A673 (cell line): ENCODE measurements around the gene ELAC1. TPM values are rescaled to one million over a fixed set of nuclear protein-coding genes. Genes with fewer than 3 reads are reported as not detected.

Experiments used
- BruUV-seq: library from RNA; stranded (reverse); fragments of 400-500 nt; replicated peaks from 2 replicates; lab custom pipeline; 2021; lab: Mats Ljungman, UMichigan
- CTCF ChIA-PET: fragments of 300-600 bp; sonication (Branson Sonifier 250); formaldehyde crosslinking; loops from one replicate; lab custom pipeline; 2022; ENCODE audit warnings: antibody characterized with exemption; lab: Charles Lee
- POLR2A ChIA-PET: fragments of 300-600 bp; sonication (Branson Sonifier 250); formaldehyde crosslinking; loops from one replicate; lab custom pipeline; 2022; ENCODE audit warnings: antibody characterized with exemption; ENCODE audit not compliant: low non-redundant PET; lab: Charles Lee
- DNase-seq: peaks from one replicate; pipeline ENCODE4 v3.0.0-alpha.2; 2015; ENCODE audit warnings: low spot score
- H3K27ac ChIP-seq: fragments of 200-600 bp; sonication (generic); 2 replicates; pipeline ENCODE4 v1.5.1; 2016; ENCODE audit warnings: mixed run types, low read depth, mild to moderate bottlenecking, mixed read lengths, antibody characterized with exemption, low read length; ENCODE audit not compliant: poor library complexity, severe bottlenecking
- H3K27me3 ChIP-seq: fragments of 200-600 bp; sonication (generic); replicated peaks from 2 replicates; pipeline ENCODE4 v1.6.1; 2017; ENCODE audit warnings: mixed run types, low read depth, mild to moderate bottlenecking, mixed read lengths, antibody characterized with exemption, low read length; ENCODE audit not compliant: insufficient read depth, poor library complexity
- H3K36me3 ChIP-seq: fragments of 200-600 bp; sonication (generic); 2 replicates; pipeline ENCODE4 v1.6.1; 2016; ENCODE audit warnings: mixed run types, mild to moderate bottlenecking, mixed read lengths, antibody characterized with exemption, low read length; ENCODE audit not compliant: insufficient read depth, poor library complexity, severe bottlenecking
- H3K4me1 ChIP-seq: fragments of 200-600 bp; sonication (generic); 2 replicates; pipeline ENCODE4 v1.6.1; 2017; ENCODE audit warnings: mixed run types, mild to moderate bottlenecking, mixed read lengths, antibody characterized with exemption, low read length; ENCODE audit not compliant: insufficient read depth, poor library complexity, severe bottlenecking
- H3K4me3 ChIP-seq: fragments of 200-600 bp; sonication (generic); 2 replicates; pipeline ENCODE4 v1.5.1; 2016; ENCODE audit warnings: low read depth, mixed run types, mild to moderate bottlenecking, mixed read lengths, low read length; ENCODE audit not compliant: poor library complexity, severe bottlenecking
- H3K9me3 ChIP-seq: fragments of 200-600 bp; sonication (generic); 2 replicates; pipeline ENCODE4 v1.6.1; 2016; ENCODE audit warnings: mixed run types, low read depth, mild to moderate bottlenecking, mixed read lengths, antibody characterized with exemption, low read length; ENCODE audit not compliant: poor library complexity, severe bottlenecking
- EZH2 ChIP-seq: fragments of 200-600 bp; sonication (generic); IDR thresholded peaks from 2 replicates; pipeline ENCODE4 v1.6.1; 2017; ENCODE audit warnings: borderline replicate concordance, low read depth, mild to moderate bottlenecking, mixed read lengths, antibody characterized with exemption, low read length; ENCODE audit not compliant: poor library complexity, severe bottlenecking
- intact Hi-C: fragments of 100-400 bp; cut with micrococcal nuclease; formaldehyde crosslinking; loops from one replicate; pipeline ENCODE4 v1.10.0; 2022; ENCODE audit not compliant: unreplicated experiment
- total RNA-seq: library from RNA; stranded (reverse); gene quantifications from 2 replicates; pipeline ENCODE4 v1.2.3, GENCODE V29; 2021
- TF ChIP-seq, protein P1 (sequence below): fragments of 300-800, 200-600 bp; sonication (generic); conservative IDR thresholded peaks from 2 replicates; pipeline ENCODE4 v1.5.1; 2017; ENCODE audit warnings: low read depth, mild to moderate bottlenecking, antibody characterized with exemption, low read length, moderate library complexity, mixed read lengths

Gene ELAC1
- total RNA-seq, 1 experiment from 2014 or later, result 8.7 TPM

DNA sequence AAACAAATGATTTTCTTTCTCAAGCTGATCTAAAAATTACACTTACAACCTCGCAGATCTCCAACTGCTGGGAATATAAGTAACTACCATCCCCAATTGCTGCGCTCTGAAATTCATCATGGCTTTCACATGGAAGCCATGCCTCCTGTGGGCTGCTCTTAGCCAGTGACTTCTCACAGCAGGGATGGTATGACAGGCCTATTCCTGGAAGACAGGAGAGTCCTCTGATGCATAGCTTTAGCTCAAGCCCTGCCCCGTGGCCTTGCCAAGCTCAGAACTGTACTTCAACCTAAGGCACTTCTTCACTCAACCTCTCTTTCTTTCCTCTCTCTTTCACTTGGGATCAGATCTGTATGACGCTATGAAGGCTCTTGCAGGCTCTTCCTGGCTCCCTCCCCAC lies 12.6 kb upstream of the ELAC1 start:
- H3K4me3 ChIP-seq, result no peak overlapping the region
- TF ChIP-seq, protein P1, sequence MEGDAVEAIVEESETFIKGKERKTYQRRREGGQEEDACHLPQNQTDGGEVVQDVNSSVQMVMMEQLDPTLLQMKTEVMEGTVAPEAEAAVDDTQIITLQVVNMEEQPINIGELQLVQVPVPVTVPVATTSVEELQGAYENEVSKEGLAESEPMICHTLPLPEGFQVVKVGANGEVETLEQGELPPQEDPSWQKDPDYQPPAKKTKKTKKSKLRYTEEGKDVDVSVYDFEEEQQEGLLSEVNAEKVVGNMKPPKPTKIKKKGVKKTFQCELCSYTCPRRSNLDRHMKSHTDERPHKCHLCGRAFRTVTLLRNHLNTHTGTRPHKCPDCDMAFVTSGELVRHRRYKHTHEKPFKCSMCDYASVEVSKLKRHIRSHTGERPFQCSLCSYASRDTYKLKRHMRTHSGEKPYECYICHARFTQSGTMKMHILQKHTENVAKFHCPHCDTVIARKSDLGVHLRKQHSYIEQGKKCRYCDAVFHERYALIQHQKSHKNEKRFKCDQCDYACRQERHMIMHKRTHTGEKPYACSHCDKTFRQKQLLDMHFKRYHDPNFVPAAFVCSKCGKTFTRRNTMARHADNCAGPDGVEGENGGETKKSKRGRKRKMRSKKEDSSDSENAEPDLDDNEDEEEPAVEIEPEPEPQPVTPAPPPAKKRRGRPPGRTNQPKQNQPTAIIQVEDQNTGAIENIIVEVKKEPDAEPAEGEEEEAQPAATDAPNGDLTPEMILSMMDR, result no peak
- TF ChIP-seq EZH2, result no peak
- no peaks in the 10 kb centered on the region for H3K36me3 ChIP-seq
- ChIA-PET POLR2A (no interaction called here), CTCF (no interaction called here)
- H3K4me1 ChIP-seq, result no peaks in the 10 kb centered on the region
- intact Hi-C loops, result no loop called here
- H3K27ac ChIP-seq, result no peak overlapping the region
- BruUV-seq, result no TSS peak
- no peaks in the 10 kb centered on the region for H3K27me3 ChIP-seq
- DNase-seq, result no peak
- no peaks in the 10 kb centered on the region for H3K9me3 ChIP-seq

DNA sequence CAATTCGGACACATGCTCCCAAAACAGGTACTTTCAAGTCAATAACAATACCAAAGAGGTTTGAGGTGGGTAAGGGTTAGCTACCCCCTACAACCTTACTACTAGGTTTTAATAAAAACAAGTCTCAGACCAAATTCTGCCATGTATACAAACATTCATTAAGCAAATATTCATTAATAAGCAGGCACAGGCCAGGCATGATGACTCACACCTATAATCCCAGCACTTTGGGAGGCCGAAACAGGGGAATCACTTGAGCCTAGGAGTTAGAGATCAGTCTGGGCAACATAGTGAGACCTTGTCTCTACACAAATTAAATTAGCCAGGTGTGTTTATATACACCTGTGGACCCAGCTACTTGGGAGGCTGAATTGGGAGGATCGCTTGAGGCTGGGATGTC lies 11.7 kb upstream of the ELAC1 start:
- H3K36me3 ChIP-seq, result no peaks in the 10 kb centered on the region
- intact Hi-C loops, result no loop called here
- H3K4me3 ChIP-seq, result no peak overlapping the region
- no peaks in the 10 kb centered on the region for H3K4me1 ChIP-seq
- H3K9me3 ChIP-seq, result peaks cover 6% of the 10 kb centered on the region
- ChIA-PET POLR2A (no interaction called here), CTCF (no interaction called here)
- DNase-seq, result no peak
- TF ChIP-seq, protein P1, result no peak
- TF ChIP-seq EZH2, result no peak
- H3K27ac ChIP-seq, result no peak overlapping the region
- no TSS peak for BruUV-seq
- H3K27me3 ChIP-seq, result no peaks in the 10 kb centered on the region

DNA sequence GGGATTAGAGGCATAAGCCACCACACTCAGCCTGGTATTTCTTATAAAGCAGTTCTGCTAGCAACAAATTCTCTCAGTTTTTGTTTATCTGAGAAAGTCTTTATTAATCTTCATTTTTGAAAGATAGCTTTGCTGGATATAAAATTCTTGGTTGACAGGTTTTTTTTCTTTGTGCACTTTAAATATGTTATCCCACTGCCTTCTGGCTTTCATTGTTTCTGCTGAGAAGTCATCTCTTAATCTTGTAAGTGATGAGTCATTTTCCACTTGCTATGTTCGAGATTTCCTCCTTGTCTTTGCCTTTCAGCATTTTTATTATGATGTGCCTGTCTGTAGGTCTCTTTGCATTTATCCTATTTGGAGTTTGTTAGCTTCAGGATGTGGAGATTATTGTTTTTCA lies 5.9 kb upstream of the ELAC1 start:
- BruUV-seq, result no TSS peak
- Histone ChIP-seq H3K27me3 (no peaks in the 10 kb centered on the region), H3K36me3 (no peaks in the 10 kb centered on the region), H3K27ac (no peak overlapping the region), H3K4me3 (no peak overlapping the region), H3K9me3 (peaks cover 25% of the 10 kb centered on the region), H3K4me1 (no peaks in the 10 kb centered on the region)
- no peak for TF ChIP-seq EZH2
- TF ChIP-seq, protein P1, result no peak
- ChIA-PET CTCF (no interaction called here), POLR2A (no interaction called here)
- intact Hi-C loops, result no loop called here
- DNase-seq, result peak; percentile 19
